Measurements from ENCODE around the gene RRP8. TPM values are rescaled to one million over a fixed set of nuclear protein-coding genes. Genes with fewer than 3 reads are reported as not detected.
A peak's percentile ranks its signal among the peaks of the same experiment; 100 is the strongest.

The RRP8 gene
- total RNA-seq, 2 experiments from 2014 or later = 26.4 to 33.6 TPM

DNA sequence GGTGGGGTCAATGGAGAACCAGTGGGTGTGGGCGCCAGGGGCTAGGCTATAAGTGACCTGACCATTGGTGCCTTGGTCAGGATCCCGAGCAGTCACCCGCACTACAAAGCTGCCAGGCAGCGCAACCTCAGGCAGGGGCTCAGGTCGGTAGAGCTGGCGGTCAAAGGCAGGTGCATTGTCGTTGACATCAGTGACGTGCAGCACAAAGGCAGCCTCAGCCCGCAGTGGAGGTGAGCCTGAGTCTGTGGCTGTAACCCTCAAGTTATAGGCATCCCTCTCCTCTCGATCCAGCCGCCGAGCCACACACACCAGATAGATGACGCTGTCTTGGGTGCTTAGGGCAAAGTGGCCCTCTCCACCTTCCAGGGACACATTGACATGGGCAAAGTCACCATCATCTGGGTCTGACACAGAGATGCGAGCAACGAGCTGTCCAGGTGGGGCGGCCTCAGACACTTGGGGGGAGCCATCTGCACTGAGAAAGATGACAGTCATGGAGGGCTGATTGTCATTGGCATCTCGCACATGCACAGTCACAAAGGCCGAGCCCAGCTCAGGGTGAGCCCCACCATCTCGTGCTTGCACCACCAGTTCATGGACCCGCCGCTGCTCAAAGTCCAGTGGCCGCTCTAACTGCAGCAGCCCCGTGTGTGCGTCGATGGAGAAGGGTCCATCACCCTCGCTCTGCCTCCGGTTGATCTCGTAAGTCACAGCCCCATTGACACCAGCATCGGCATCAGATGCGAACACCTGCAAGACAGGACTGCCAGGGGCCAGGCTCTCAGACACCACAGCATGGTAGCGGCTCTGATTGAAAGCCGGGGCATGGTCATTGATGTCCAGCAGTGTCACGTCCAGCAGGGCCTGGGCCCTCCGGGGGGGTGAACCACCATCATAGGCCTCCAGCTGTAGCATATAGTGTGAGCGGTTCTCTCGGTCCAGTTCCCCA lies 36.9 kb upstream of the RRP8 start:
- Histone ChIP-seq H3K79me2 (ENCODE audit: insufficient read depth, low read depth, low read length) (no peaks in the 10 kb centered on the region), H2AFZ (ENCODE audit: low read length) (no peak overlapping the region), H3K9me2 (ENCODE audit: insufficient read depth, low read length) (no peaks in the 10 kb centered on the region), H3K4me1 (ENCODE audit: insufficient read depth, low read length, poor library complexity, severe bottlenecking) (peaks cover 1% of the 10 kb centered on the region), H3K9me3 (ENCODE audit: low read length) (no peaks in the 10 kb centered on the region), H4K20me1 (ENCODE audit: insufficient read depth, low read length) (no peaks in the 10 kb centered on the region), H3K27ac (ENCODE audit: low read depth, low read length, poor library complexity, severe bottlenecking) (no peak overlapping the region), H3K4me3 (ENCODE audit: low read depth, low read length, poor library complexity, severe bottlenecking) (no peak overlapping the region), H3K36me3 (ENCODE audit: insufficient read depth, low read length) (no peaks in the 10 kb centered on the region), H3K4me2 (ENCODE audit: low read length) (no peak overlapping the region)
- no TSS peak for BruUV-seq (replicated peaks)
- ChIA-PET POLR2A (interaction anchor here (1.3 kb wide), 1 partner anchor 8 kb away, joined by 3 read pairs; no protein-coding TSS in a partner anchor), CTCF (ENCODE audit: unreplicated experiment) (interaction anchor here (0.6 kb wide), 1 partner anchor 132 kb away, joined by 3 read pairs; no protein-coding TSS in a partner anchor)
- intact Hi-C loops (cut with micrococcal nuclease; ENCODE audit: unreplicated experiment) = no loop called here
- DNase-seq (ENCODE audit: low spot score) = no peak
- TF ChIP-seq CTCF (conservative IDR thresholded peaks at IDR 0.05; ENCODE audit: low read length) = no peak
- TF ChIP-seq EZH2phosphoT487 (IDR thresholded peaks at IDR 0.05; ENCODE audit: borderline replicate concordance, low read depth, low read length) = no peak

DNA sequence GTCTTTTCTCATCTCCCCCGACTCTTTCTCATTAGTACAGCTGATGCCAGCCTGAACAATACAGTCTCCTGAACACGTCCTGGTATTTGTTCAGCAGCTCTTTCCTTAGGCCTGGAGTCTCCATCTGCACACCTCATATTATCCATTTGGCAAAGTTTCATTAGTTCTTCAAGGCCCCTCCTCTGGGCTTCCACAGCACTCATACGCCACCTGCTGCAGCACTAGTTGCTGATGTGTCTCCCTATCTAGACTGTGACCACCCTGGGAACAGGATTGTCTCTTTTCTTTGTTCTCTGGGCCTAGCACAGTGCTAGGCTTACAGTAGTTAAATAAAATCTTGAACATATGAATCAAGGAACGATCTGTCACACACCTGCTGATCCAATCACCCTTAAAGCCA lies 35.0 kb upstream of the RRP8 start:
- BruUV-seq (replicated peaks) = no TSS peak
- Histone ChIP-seq H3K9me3 (ENCODE audit: low read length) (no peaks in the 10 kb centered on the region), H3K9me2 (ENCODE audit: insufficient read depth, low read length) (no peaks in the 10 kb centered on the region), H4K20me1 (ENCODE audit: insufficient read depth, low read length) (no peaks in the 10 kb centered on the region), H3K4me3 (ENCODE audit: low read depth, low read length, poor library complexity, severe bottlenecking) (no peak overlapping the region), H3K4me1 (ENCODE audit: insufficient read depth, low read length, poor library complexity, severe bottlenecking) (no peaks in the 10 kb centered on the region), H2AFZ (ENCODE audit: low read length) (no peak overlapping the region), H3K79me2 (ENCODE audit: insufficient read depth, low read depth, low read length) (no peaks in the 10 kb centered on the region), H3K36me3 (ENCODE audit: insufficient read depth, low read length) (no peaks in the 10 kb centered on the region), H3K27ac (ENCODE audit: low read depth, low read length, poor library complexity, severe bottlenecking) (no peak overlapping the region), H3K4me2 (ENCODE audit: low read length) (no peak overlapping the region)
- ChIA-PET POLR2A (interaction anchor here (0.5 to 1.3 kb wide), 3 partner anchors 8 to 12 kb away, joined by 3 to 5 read pairs (median 3); no protein-coding TSS in a partner anchor), CTCF (ENCODE audit: unreplicated experiment) (interaction anchor here (0.6 kb wide), 1 partner anchor 260 kb away, joined by 3 read pairs; no protein-coding TSS in a partner anchor)
- TF ChIP-seq EZH2phosphoT487 (IDR thresholded peaks at IDR 0.05; ENCODE audit: borderline replicate concordance, low read depth, low read length) (no peak), CTCF (conservative IDR thresholded peaks at IDR 0.05; ENCODE audit: low read length) (peak; percentile 42)
- intact Hi-C loops (cut with micrococcal nuclease; ENCODE audit: unreplicated experiment) = no loop called here
- no peak for DNase-seq (ENCODE audit: low spot score)

DNA sequence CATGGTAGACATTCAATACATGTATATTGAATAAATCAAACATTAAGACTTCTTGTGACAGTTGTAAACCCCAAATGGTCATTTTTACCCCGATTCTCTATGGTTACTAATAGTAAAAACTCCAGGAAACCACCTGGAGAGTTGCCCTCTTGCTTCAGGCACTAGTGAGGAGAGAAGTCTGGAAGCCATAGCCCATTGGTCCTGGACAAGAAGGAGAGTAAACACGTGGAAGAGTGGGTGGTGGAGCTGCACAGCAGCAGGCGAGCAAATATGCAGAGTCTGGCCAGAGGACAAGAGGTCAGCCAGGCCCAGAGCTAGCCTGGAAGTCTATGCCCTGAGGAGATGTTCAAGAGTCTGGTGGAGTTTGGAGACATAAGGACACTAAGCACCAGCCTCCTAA lies 34.5 kb upstream of the RRP8 start:
- no TSS peak for BruUV-seq (replicated peaks)
- no peak overlapping the region for H2AFZ ChIP-seq (ENCODE audit: low read length)
- H3K9me2 ChIP-seq (ENCODE audit: insufficient read depth, low read length) = no peaks in the 10 kb centered on the region
- H3K36me3 ChIP-seq (ENCODE audit: insufficient read depth, low read length) = no peaks in the 10 kb centered on the region
- TF ChIP-seq EZH2phosphoT487 (IDR thresholded peaks at IDR 0.05; ENCODE audit: borderline replicate concordance, low read depth, low read length) = no peak
- TF ChIP-seq CTCF (conservative IDR thresholded peaks at IDR 0.05; ENCODE audit: low read length) = no peak
- H3K27ac ChIP-seq (ENCODE audit: low read depth, low read length, poor library complexity, severe bottlenecking) = no peak overlapping the region
- CTCF ChIA-PET (ENCODE audit: unreplicated experiment) = no interaction called here
- H3K4me1 ChIP-seq (ENCODE audit: insufficient read depth, low read length, poor library complexity, severe bottlenecking) = no peaks in the 10 kb centered on the region
- H3K9me3 ChIP-seq (ENCODE audit: low read length) = no peaks in the 10 kb centered on the region
- H3K4me3 ChIP-seq (ENCODE audit: low read depth, low read length, poor library complexity, severe bottlenecking) = no peak overlapping the region
- no peak for DNase-seq (ENCODE audit: low spot score)
- H4K20me1 ChIP-seq (ENCODE audit: insufficient read depth, low read length) = no peaks in the 10 kb centered on the region
- POLR2A ChIA-PET = no interaction called here
- no peaks in the 10 kb centered on the region for H3K79me2 ChIP-seq (ENCODE audit: insufficient read depth, low read depth, low read length)
- no peak overlapping the region for H3K4me2 ChIP-seq (ENCODE audit: low read length)
- intact Hi-C loops (cut with micrococcal nuclease; ENCODE audit: unreplicated experiment) = no loop called here
